Right lobe of liver (tissue), 4 donors: ENCODE results near the gene NUBPL.

Experiments used
- CTCF ChIP-seq, 4 donors: fragments of 200-600 bp in 3 of 4; fragments of 450-650 bp in 1 of 4; IDR thresholded peaks; one replicate each; pipeline versions ENCODE4 v1.5.1 to v1.8.0; 2016 to 2022; ENCODE audit warnings: antibody characterized with exemption in 4 of 4, mild to moderate bottlenecking in 2 of 4
- POLR2A ChIP-seq: fragments of 450-650 bp; IDR thresholded peaks from one replicate; pipeline ENCODE4 v1.6.1; 2017; ENCODE audit warnings: antibody characterized with exemption, mild to moderate bottlenecking
- donor health status: DM: no; HTN: no; CAD: no.
- donor health status: DM: no; HTN: no; CAD: no.
- donor health status: DM: no; HTN: yes; CAD: no.

- TF ChIP-seq CTCF (IDR thresholded peaks at IDR 0.05) (no peak), POLR2A (no peak)
Observed at GRCh38 chr14:31717294-31718085, 156.3 kb downstream of the NUBPL start.
